IPS DF 4.7 (cell line): ENCODE measurements around the gene ZNF513.
"Not testable (repeated sequence)": the region's sequence is repeated elsewhere in the genome, so short reads cannot be mapped to it uniquely, and the experiment has no call there.

Experiments used
- DNase-seq: peaks from one replicate; pipeline ENCODE4 v3.0.0-alpha.2; 2013; ENCODE audit warnings: low spot score; ENCODE audit errors: extremely low read depth

Gene ZNF513, protein sequence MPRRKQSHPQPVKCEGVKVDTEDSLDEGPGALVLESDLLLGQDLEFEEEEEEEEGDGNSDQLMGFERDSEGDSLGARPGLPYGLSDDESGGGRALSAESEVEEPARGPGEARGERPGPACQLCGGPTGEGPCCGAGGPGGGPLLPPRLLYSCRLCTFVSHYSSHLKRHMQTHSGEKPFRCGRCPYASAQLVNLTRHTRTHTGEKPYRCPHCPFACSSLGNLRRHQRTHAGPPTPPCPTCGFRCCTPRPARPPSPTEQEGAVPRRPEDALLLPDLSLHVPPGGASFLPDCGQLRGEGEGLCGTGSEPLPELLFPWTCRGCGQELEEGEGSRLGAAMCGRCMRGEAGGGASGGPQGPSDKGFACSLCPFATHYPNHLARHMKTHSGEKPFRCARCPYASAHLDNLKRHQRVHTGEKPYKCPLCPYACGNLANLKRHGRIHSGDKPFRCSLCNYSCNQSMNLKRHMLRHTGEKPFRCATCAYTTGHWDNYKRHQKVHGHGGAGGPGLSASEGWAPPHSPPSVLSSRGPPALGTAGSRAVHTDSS

DNA sequence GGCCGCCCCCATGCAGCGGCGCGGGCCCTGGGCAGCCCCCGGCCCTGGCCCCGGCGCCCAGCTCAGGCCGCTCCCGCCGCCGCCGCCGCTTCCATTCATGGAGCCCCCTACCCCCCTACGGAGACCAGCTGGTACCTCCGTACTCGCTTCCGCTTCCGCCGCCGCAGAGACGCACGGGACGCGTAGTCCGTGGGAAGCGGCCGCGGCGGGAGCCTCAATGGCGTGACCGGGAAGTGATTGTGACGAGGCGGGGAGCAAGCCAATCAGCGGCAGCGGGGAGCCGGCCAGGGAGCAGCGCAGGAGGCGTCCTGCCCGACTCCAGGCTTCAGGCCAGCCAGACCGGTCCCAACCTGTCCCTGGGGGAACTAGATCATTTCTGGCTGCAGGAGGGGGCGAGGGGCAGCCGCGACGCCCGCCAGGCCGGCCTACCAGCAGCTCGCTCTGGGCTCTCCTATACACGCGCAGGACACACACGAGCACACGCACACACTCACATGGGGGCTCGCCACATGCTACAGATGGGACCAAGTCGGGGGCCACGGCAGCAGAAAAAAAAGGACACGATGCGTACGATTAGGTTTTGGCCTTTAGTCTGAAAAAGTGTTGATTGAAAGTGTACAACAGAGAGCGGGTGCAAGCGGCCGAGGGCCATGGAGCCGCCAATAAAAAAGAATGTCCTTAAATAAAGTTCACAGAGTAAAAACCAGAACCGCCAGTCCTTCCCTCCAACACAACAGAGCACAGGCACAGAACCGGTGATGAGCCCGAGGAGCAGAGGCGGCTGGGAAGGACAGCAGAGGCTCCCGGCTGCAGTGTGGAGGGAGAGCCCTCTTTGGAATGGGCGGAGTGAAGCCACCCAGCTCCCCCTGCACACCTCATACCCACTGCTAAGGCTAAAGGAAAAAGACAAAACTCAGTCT lies at the start of gene ZNF513:
Gene ZNF513 (minus strand): TSS at position 109 of the 920 bp plus-strand sequence. CDS start 208 bp downstream, outside the sequence.
- no peak for DNase-seq

DNA sequence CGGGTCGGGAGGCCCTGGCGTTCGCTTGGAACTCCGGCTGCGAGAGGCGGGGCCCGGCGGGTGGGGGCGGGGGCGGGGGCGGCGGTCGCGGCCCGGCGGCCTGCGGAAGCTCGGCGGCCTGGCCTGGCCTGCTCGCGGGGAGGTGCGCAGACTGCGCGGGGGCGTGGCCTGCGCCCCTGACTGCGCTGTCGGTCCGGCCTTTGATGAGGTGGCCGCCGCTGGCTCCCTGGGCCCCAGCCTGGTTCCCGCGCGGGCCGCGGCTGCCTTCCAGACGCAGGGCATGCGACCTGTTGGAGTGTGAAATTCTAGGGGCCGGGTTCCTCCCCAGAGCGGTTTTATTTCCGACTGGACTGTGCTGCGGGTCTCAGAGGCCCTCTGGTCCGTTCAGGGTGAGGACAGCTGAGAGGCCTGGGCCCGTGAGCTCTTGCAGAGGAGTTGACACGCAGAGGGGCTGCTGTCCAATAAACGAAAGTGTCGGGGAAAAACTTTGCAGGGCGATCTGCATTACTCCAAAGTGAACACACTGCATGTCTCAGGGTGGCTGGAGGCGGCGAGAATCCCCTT lies 48.5 kb upstream of the ZNF513 start:
- no peak for DNase-seq

DNA sequence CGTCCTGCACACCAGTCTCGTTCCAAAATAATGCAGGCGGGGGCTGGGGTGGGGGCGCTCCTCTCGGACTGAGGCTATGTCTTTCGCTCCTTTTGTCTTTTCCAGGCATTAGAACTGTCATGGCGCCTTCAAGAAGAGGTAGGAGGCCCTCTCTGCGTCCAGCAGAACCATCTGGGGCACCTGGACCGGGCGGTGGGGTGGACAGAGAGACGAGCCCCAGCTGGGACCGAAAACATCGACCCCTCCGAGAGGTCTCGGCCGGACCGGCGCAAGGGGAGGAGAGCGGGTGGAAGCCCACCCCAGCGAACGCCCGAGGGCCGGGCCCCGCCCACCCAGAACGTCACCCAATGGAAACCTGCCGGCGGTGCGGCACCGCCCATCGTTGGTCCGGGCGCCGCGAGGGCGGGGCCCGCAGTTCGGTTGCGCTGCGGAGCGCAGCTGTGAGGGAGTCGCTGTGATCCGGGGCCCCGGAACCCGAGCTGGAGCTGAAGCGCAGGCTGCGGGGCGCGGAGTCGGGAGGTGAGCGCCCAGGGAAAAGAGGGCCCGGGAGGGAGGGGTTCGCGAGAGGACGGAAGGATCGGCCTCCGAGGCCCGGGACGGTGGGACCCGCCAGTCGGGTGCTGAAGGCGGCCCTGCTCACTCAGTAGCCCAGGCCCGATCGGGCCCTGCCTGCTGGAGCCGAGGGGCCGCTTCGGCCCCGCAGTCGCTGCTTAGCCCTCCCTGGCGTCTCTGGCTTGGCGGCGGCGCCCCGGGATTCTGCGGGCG lies 47.9 kb upstream of the ZNF513 start, which contains the start of gene NRBP1:
Gene NRBP1 (plus strand): TSS at position 419 of the 765 bp plus-strand sequence. CDS start 4,643 bp downstream, outside the sequence.
- DNase-seq = no peak

DNA sequence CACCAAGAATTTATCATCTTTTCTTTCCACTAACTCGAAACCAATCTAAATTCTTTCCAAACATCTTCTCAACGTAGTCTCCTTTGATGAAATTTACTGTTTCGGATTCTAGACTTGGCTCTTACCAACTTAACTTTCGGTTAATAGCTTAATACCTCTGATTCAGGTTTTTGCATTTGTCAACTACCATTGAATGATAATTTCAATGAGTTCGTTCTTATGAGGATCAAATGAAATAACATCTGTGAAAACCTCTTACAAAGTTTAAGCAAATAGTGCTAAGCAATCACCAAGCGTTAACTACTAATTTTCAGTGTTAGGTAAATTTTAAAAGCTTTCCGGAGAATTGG lies 47.3 kb upstream of the ZNF513 start:
- no peak for DNase-seq

DNA sequence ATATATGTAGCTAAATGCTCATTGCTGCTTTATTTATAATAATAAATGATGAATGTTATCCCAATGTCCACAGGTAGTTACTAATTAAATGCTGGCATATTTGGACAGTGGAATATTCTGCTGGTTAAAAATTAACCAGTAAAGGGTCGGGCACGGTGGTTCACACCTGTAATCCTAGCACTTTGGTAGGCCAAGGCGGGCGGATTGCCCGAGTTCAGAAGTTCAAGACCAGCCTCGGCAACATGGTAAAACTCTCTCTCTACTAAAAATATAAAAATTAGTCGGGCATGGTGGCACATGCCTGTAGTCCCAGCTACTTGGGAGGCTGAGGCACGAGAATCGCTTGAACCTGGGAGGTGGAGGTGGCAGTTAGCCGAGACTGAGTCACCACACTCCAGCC lies 44.5 kb upstream of the ZNF513 start:
- not testable (repeated sequence) for DNase-seq

DNA sequence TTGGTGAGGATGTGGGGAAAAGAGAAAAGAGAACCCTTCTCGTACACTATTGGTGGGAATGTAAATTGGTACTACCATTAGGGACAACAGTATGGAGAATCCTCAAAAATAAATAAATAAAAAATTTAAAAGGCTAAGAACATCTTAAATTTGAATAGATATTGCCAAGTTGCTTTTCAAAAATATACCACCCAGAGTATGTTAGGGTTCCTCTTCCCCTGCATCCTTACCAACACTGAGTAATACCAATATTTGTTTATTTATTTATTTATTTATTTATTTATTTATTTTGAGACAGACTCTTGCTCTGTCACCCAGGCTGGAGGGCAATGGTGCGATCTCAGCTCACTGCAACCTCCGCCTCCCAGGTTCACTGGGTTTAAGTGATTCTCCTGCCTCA lies 42.4 kb upstream of the ZNF513 start:
- DNase-seq = no peak

DNA sequence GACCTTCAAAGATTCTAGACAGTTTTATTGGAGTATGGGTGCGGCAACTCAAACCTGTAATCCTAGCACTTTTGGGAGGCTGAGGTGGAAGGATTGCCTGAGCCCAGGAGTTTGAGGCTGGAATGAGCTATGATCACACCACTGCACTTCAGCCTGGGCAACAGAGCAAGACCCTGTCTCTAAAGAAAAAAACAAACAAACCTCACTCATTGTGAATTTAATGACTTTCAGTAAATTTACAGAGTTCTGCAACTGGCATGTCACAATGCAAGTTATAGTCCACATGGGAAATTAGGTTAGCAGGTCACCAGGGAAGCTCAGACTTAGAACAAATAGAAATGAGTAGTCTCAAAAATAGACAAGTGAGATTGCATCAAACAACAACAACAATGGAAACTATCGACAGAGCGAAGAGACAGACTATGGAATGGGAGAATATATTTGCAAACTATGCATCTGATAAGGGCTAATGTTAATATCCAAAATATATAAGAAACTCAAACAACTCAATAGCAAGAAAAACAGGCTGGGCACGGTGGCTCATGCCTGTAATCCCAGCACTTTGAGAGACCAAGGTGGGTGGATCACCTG lies 41.2 kb upstream of the ZNF513 start:
- DNase-seq = no peak

DNA sequence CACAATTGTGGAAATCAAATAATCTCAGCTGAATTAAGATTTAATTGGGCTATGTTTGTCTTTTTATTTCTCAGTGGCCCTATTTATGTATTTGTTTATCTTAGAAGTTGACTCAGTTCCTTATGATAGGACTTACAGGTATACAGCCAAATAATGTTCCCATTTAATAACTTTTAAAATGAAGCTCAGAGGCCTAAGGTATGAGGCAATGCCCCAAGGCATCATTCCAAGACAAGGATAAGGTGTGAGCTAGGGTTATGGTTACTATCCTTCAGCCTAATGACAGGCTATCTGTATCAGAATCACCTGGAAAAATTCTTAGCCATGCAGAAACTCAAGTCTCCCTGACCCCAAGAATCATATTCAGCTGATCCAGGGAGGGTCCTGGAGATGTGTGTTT lies 40.5 kb upstream of the ZNF513 start:
- no peak for DNase-seq

DNA sequence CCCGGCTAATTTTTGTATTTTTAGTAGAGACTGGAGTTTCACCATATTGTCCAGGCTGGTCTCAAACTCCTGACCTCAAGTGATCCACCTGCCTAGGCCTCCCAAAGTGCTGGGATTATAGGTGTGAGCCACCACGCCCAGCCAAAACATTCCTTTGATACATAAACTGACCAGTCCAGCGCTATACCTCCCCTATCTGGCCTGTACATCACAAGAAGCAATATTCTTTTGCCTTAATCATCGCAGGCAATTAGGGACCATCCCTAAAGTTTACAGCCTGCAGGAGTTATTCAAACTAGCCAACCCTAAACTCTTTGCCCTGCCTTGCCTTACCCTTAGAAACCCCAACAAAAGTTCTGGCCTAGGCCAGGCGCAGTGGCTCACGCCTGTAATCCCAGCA lies 35.6 kb upstream of the ZNF513 start:
- DNase-seq = no peak

DNA sequence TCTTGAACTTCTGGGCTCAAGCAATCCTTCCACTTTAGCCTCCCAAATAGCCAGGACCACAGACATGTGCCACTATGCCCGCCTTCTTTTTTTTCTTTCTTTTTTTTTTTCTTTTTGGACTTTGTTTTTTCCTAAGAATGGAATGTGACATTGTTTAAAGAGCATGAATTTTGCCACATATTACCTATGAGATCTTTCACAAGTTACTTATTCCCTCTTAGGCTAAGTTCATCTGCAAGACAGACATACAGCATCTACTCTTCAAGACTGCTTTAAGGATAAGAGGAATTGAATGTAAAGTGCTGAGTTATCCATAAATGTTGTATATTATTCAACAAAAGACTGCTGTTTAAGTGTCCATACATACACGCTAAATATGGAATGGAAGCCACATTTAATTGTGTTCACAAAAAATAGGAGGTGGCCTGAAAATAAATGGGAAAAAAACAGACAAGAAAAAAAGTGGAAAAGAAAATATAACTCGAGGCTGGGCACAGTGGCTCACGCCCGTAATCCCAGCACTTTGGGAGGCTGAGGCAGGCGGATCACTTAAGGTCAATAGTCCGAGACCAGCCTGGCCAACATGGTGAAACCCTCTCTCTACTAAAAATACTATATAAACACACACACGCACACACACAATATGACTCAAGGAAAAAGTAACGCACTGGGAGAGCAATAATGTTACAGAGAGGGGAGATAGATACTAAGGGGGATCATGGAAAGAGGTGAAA lies 32.1 kb upstream of the ZNF513 start:
- DNase-seq = no peak

DNA sequence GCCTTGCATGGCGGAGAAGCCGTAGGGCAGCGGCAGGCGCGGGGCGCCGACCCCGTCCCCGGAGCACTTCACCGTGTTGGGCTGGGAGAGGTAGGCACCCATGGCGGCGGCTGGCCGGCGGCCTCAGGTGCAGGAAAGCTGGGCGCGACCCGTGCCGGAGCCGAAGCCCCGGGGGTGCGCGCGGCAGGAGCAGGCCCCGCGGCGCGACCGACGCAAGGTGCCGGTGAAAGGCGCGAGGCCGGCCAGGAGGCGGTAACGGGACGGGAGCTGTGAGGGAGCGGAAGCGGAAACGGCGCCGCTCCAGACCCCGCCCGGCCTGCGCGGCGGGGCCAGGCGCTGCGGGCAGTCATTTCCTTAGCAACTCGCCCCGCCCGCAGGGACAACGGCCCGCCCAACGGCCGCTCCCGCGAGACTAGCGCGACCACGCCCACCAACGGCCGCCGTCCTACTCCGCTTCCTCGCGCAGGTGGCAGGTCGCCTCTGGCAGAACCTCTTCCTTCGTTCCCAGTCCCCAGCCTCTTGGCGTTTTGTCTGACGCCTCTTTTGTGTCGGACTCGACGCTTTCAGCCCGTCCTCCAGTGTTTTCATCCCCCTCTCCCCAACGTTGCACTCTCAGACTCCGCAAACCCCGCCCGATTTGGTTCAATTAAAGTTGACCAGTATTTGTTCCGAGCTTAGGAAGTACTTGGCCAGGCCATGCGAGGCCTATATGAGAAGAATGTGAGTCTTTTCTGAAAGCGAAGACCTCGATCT lies 29.0 kb upstream of the ZNF513 start, which contains the start of gene PPM1G:
Gene PPM1G (minus strand): TSS at position 271 of the 753 bp plus-strand sequence. CDS start 169 bp downstream, at position 102.
- DNase-seq = no peak

DNA sequence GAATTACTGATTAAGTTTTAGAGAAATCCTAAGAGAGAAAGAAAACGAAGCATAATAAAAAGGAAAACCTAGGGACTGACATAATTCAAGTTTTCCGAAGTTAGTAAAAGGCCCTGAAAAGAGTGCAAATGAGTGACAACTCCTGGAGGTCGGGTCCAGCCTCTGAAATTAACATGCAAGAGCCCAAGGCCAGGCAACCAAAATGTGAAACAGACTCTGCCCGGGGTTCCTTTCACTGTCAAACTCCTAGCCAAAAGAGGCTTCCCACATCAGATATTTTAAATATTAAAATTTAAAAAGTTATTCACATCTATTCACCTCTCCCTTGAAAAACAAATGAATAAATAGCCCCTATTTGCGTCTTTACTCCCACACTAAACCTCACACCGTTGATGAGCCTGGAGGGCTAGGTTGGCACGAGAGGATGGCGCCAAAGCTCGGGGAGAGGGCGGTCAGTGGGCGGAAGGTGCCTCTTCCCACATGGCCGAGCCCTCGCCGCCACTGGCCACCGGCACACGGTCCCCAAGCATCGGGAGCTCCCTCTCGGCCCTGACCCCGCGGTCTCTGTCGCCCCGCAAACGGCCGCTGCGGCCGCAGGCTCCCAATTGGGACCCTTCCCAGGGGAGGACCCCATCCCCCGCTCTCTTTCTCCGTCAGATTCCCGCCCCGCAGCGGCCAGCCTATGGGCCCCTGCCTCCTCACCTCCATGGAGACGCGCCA lies 28.2 kb upstream of the ZNF513 start:
- no peak for DNase-seq

DNA sequence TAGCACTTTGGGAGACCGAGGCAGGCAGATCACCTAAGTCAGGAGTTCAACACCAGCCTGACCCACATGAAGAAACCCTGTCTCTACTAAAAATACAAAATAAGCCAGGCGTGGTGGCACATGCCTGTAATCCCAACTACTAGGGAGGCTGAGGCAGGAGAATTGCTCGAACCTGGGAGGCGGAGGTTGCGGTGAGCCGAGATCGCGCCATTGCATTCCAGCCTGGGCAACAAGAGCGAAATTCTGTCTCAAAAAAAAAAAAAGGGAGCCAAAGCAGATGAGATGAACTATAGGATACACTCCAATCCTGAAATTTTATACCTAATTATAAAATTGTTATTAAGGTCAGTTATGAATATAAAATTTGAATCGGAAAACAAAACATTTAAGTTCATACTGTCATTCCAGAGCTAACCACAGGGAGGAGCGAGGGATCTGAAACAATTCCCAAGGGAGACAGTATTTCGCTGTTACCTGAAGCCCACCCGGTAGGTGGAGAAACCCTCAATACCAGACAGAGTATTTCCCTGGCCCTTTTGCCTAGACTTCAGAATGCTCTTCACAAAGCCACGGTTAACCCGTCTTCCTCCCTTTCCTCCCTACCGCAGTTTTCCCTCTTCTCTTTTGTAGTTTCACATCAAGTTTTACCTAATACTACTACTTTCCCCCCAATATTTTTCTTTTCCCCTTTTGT lies 27.4 kb upstream of the ZNF513 start:
- DNase-seq = no peak

DNA sequence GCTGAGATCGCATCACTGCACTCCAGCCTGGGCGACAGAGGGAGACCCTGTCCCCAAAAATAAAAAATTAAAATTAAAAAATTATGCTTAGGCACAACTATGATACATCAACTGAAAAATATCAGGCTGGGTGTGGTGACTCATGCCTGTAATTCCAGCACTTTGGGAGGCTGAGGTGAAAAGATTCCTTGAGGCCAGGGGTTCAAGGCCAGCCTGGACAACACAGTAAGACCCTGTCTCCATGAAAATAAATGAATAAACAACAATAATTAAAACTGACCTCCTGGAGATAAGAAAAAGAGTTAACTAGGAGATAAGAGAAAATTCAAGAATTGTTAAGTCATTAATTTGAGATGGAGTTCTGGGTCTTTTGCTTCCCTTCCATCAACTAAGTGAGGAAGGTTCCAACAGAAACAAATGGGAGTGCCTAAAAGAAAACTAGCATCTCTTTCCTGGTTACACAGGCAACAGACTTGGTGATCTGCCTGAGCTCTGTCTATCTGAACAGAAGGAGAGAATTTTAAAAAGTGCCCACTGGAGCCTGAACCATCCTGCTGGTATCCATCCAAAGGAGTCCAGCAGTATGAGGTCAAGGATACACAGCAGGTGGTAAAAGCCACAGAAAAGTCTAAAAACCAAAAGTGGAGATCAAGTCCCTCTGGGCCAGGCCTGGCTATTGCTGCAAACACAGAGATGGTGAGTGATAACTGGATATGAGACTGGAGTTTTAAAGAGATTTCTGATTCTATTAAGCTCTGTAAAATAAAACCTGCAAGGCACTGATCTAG lies 20.0 kb upstream of the ZNF513 start:
- DNase-seq = no peak

DNA sequence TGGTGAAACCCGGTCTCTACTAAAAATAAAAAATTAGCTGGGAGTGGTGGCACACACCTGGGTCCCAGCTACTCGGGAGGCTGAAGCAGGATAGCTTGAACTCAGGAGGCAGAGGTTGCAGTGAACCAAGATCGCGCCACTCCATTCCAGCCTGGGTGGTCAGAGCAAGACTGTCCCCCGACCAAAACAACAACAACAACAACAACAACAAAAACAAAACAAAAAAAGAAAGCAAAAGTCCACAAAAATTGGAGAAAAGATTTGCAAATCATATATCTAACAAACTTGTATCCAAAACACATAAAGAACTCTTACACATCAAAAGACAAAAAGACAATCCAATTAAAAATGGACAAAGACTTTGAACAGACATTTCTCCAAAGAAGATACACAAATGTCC lies 18.4 kb upstream of the ZNF513 start:
- DNase-seq = no peak

DNA sequence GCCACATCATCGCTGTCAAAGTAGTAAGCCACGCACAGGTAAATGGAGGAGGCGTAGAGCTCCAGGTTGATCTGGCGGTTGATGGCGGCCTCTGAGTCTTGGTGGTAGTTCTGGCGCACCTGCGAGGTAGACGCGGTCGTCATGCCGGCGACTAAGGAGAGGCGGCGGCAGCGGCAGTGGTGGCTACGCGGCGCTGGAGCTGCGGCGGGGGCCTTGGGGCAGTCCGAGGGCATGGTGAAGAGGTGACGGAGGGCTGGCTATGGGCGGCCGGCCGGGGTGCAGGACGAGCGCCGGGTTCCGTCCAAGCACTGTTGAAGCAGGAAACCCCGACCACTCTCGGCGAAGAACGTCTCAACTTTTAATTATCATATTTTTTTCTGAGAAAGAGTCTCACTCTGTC lies 12.7 kb upstream of the ZNF513 start:
- DNase-seq = no peak
